Activated naive CD4-positive, alpha-beta T cell treated with Interleukin-2 at 50 U/mL for 16 hours (primary cell): ENCODE data around the gene THPO.

Experiments
- DNase-seq: peaks from one replicate; pipeline ENCODE4 v3.0.0-alpha.2; 2020

The THPO gene

DNA sequence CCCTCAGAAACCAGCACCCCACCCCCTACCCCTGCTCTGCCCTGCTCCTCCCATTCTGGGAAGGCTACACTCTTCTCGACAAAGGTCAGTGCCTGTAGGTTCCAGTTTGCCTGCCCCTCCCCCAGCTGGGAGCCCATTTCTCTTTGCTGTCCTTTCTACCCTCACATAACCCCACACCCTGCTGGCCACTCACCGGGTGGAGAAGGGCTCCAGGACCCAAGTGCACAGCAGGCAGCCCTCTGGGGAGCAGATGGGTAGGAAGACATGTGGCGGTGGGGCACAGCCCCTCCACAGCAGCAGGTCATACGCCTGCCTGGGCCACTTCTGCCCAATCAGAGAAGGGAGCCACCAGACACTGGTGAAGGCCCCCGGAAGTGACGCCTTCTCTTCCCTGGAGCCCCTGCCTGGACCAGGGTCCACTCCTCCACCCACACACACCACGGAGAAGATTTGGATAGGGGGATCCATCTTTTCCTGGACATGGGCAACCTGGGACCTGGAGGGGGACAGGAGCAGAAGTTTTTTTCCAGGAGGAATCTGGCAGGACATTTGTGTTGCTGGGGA lies at the start of gene THPO:
Gene THPO, minus strand, starts transcription at position 326 of the 564 bp plus-strand sequence. CDS start 1,948 bp downstream, outside the sequence.
- no peak for DNase-seq

GRCh38 chr3:184426691-184427141 lies 48.7 kb upstream of the THPO start:
- no peak for DNase-seq

DNA sequence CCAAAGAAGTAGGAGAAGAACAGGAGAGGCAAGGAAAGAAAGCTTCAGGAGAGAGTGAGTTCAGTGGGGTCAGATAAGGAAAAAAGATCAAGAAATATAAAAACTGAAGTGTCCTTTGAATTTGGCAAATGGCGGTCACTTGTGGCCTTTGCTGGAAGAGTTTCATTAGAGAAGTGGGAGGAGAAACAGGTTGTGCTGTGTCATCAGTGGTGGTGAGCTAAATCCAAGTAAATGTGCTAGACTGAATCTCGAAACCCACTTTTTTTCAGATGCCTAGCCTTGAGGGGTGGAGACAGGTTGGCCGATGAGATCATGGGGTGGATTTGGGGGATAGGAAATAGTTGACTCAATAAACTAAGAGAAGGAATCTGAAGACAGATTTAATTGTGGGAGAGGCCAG lies 45.6 kb upstream of the THPO start:
- no peak for DNase-seq

DNA sequence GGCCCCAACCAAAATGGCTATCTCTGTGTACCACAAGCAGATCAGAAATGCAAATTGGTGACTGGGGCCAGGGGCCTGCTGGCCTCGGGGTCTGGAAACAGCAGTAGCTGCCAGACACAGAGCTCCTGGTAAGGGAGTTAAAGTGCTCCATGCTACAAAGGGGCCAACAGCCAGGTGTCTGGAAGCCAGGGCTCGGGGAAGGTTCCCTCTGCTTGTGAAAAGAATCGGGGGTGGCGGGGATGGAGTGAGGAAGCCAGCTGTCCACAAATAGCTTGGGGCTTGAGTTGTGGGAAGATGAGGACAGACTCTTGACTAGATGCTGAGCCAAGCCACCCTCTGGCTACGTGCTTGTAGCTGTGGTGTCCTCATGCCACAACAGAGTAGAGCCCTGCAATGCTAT lies 41.2 kb upstream of the THPO start:
- no peak for DNase-seq

DNA sequence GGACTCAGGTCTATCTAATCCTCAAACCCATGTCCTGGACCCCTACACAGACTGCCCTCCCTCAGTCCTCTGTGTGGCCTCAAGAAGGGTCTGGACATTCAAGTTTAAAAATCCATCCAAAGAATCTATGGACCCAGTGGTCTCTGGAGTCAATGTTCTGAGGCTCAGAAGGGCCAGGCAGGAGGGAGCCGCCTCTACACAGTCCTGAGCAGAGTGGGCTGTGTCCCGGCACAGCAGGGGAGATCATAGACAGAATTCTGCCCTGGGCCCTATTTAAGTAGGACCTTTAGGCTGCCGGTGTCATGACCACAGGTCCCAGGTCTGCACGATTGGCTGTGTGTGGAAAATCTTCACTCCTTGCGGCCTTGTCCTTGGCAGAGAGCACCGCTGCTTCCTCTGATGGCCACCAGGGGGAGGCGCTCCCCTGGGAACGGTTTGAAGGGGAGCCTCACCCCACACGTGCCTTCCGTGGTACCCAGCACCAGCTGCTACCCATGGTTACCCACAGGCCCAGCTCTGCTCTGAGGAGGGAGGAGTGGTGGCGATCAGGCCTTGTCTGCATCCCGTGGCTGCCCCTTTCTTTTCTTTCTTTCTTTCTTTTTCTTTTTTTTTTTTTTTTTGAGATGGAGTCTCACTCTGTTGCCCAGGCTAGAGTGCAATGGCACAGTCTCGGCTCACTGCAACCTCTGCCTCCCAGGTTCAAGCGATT lies 39.8 kb upstream of the THPO start:
- peak; percentile 68 for DNase-seq

GRCh38 chr3:184415203-184415490 lies 37.1 kb upstream of the THPO start:
- no peak for DNase-seq

DNA sequence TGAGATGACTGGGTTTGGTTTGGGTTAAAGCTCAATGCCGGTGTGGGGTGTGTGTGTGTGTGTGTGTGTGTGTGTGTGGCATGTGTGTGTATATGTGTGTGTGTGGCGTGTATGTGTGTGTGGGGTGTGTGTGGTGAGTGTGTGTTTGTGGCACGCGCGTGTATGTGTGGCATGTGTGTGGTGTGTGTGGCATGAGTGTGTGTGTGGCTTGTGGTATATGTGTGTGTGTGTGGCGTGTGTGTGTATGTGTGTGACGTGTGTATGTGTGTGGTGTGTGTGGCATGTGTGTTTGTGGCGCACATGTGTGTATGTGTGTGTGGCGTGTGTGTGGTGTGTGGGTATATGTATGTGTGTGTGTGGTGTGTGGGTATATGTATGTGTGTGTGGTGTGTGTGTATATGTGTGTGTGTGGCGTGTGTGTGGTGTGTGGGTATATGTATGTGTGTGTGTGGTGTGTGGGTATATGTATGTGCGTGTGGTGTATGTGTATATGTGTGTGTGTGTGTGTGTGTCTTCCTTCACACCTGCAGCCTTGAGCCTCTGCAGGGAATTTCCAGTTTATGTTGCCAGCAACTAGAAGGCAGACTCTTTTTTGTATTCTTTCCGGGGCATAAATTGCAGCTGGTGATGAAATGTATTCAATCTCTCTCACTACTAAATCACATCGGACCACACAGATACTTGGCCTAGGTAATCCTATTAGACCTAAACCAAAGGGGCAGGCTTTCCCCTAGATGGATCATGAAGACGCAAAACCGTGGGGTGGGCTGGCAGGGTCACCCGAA lies 36.6 kb upstream of the THPO start:
- DNase-seq, result no peak

DNA sequence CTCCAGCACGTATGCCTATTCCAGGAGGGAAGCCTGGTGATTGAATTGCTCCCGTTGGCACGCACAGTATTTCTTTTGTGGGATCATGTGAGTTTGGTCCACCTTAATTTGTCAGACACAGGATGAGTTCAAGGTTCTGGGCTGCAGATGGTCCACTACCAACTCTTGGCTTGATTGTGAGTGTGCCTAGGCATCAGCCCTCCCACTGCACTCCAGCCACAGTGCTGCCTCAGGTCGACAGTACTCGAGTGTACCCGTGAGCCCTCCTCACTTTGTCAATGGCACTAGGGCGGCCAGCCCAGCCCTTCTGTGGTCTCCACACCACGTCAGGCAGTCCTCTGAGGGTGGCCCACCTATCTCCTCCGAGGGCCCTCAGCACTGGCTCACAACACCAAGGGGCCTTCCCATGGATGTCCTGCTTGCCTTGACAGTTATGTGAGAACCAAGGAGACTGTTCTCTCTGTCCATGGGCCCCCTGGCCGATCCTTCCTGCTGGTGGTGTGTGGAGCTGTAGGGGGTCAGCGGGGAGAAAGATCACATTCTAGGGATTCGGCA lies 32.0 kb upstream of the THPO start:
- no peak for DNase-seq

GRCh38 chr3:184409331-184409926 lies 31.4 kb upstream of the THPO start:
- DNase-seq, result no peak

GRCh38 chr3:184405075-184406030 lies 27.3 kb upstream of the THPO start:
- DNase-seq, result no peak

- DNase-seq, result no peak
Observed at GRCh38 chr3:184399410-184399809, 21.4 kb upstream of the THPO start.

DNA sequence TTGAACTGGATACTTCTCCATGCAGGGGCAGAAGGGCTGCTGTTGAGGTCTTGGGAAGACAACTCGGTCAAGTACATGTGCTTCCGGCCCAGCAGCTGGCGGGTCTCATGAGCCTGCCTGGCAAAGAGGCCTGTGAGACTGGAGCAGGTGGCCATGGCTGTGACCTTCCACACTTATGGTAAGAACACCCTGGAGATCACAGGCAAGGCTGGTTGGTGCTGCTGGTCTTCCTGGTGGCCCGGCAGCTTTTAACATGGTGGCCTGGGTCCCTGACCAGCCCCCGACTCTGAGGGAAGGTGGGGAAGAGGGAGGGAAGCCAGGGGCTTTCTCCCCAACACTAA lies 17.3 kb upstream of the THPO start:
- no peak for DNase-seq

GRCh38 chr3:184391266-184391665 lies 13.3 kb upstream of the THPO start:
- no peak for DNase-seq

GRCh38 chr3:184389935-184390528 lies 12.0 kb upstream of the THPO start:
- no peak for DNase-seq

GRCh38 chr3:184389384-184389783 lies 11.4 kb upstream of the THPO start:
- no peak for DNase-seq

GRCh38 chr3:184388936-184389230 lies 10.9 kb upstream of the THPO start:
- no peak for DNase-seq

DNA sequence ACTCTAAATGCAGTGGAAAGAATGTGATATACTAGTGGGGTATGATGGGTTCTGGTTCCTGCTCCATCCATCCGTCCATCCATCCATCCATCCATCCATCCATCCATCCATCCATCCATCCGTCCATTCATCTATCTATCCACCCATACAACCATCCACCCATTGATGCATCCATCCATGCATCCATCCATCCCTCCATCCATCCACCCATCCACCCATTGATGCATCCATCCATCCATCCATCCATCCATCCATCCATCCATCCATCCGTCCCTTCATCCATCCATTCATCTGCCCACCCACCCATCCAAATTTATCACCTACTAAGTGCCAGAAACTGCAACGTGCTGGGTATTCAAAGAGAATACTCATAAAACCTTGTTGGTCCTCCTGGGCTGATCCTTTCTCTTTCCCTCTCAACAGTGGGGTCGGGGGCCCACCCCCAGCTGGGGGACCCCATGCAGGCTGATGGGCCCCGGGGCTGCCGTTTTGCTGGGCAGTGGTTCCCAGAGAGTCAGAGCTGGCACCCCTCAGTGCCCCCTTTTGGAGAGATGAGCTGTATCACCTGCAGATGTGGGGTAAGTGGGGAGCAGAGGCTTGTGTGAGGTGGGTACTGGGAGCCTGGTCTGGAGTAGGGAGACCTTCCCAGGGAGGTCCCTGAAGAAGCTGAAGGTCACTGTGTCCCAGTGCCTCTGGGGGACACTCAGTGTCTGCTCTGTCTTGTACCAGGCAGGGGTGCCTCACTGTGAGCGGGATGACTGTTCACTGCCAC lies 10.3 kb upstream of the THPO start:
- DNase-seq, result no peak

- DNase-seq, result no peak
Observed at GRCh38 chr3:184387174-184387714, 9.2 kb upstream of the THPO start.

DNA sequence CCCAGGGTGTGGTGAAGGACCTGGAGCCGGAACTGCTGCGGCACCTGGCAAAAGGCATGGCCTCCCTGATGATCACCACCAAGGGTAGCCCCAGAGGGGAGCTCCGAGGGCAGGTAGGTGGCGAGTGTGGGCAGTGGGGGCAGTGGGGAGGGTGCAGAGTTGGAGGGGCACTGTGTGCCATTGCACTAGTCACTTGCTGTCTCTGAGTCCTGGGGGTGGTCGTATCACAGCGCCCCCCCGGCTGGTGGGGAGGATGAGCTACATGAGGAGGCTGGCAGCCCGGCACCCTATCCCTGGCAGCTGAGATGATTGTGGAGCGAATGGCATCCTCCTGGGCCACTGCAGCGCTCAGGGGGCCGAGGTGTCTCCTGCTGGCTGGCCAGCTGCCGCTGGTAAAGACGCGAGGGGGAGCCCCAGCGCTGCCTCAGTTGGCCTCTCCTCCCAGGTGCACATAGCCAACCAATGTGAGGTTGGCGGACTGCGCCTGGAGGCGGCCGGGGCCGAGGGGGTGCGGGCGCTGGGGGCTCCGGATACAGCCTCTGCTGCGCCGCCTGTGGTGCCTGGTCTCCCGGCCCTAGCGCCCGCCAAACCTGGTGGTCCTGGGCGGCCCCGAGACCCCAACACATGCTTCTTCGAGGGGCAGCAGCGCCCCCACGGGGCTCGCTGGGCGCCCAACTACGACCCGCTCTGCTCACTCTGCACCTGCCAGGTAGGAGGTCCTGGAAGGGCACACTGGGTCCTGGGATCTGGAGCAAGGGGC lies 8.2 kb upstream of the THPO start:
- no peak for DNase-seq

DNA sequence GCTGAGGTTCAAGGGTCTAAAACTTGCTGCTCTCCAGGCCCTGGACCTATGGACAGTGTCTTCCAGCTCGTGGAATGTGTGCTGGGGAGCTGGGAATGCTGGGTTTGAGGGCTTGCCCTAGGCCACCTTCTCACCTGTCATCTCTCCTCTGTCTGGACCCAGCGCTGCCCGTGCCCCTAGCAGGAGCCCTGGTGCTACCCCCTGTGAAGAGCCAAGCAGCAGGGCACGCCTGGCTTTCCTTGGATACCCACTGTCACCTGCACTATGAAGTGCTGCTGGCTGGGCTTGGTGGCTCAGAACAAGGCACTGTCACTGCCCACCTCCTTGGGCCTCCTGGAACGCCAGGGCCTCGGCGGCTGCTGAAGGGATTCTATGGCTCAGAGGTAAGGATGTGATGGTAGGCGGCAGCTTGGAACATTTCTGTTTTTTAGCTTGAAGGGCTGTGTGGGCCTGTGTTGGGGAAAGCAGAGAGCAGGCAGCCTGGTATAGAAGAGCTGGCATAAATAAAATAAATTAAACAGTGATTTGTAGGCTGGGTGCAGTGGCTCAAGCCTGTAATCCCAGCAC lies 6.9 kb upstream of the THPO start:
- DNase-seq, result no peak
